NCI-H1092 (cell line): Measurements from ENCODE around the gene CMPK1.
"Not testable (repeated sequence)": the region's sequence is repeated elsewhere in the genome, so short reads cannot be mapped to it uniquely, and the experiment has no call there.

Source experiments
- DNase-seq: peaks from one replicate; lab custom pipeline; 2025; lab: John Stamatoyannopoulos, UW

Gene CMPK1, protein sequence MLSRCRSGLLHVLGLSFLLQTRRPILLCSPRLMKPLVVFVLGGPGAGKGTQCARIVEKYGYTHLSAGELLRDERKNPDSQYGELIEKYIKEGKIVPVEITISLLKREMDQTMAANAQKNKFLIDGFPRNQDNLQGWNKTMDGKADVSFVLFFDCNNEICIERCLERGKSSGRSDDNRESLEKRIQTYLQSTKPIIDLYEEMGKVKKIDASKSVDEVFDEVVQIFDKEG

DNA sequence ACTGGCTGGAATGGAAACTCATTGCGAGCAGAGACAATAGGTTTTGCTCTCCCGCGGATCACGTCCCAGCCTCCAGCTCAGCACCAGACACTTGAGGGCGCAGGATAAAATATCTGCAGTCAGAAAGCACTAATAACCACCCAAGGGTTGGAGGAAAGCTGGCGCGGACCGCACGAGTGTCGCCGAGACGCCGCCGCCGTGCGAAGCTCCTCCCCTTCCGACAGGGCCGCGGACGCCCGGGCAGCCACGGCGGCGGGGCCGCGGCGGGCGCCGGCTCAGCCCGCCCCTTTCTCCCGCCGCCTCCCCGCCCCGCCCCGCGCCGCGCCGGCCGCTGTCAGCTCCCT lies at the start of gene CMPK1:
Gene CMPK1, plus strand, starts transcription at position 213 of the 344 bp plus-strand sequence. CDS start 156 bp downstream, outside the sequence.
- DNase-seq: peak; percentile 52

- not testable (repeated sequence) for DNase-seq
Measured at GRCh38 chr1:47288116-47288515, 45.5 kb upstream of the CMPK1 start.

DNA sequence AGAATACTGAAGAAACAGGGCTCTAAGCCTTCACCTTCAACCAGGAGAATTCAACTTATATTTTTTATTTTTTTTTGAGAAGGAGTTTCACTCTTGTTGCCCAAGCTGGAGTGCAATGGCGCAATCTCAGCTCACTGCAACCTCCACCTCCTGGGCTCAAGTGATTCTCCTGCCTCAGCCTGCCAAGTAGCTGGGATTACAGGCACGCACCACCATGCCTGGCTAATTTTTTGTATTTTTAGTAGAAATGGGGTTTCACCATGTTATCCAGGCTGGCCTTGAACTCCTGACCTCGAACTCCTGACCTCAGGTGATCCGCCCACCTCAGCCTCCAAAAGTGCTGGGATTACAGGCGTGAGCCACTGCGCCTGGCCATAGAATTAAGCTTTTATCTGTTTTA lies 38.7 kb upstream of the CMPK1 start:
- not testable (repeated sequence) for DNase-seq

DNA sequence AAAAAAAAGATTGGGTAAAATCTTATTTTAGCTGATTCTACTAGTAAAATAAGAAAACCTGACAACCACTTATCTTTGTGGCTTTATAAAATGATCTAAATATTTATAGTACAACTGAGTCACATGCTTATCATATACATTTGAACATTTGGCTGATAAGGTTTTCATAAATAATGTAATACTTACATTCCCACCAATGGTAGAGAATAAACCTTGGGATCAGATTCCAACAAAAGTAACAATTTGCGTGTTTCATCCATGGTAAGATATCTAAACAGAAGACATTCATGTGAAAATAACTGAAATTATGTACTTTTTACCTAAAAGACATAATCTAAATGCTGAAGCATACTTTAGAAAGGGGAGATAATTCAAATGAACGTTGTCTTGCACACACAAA lies 38.0 kb upstream of the CMPK1 start:
- DNase-seq: no peak

DNA sequence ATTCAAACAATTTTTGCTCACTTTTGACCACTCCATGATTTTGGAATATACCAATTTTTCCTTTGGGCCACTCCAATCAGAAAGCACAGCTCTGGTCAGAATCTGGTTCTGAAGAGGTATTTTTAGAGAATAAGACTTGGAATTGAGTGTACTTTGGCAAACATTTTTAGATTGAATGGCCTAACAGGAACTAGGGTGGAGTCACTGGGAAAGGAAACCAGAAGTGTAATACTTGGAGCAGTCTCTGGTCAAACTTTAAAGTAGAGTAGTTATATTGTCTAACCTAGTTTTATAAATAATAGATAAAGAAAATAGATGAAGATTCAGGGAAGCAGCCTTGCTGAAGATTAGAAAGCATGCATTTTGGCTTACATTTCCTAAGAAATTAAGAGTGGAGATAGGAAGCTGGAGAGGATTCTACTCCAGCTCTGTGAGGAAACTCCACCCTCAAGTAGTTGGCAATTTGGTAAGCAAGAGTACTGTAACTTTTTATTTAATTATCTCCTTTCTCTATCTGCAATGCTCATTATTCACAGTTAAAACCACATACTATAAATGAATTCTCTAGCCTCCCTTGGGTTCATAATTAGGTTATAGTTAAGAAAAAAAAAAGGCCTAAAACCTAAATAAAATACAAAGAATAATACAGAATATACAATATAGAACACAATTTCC lies 35.4 kb upstream of the CMPK1 start:
- DNase-seq: no peak

- no peak for DNase-seq
Measured at GRCh38 chr1:47302472-47302871, 31.1 kb upstream of the CMPK1 start.

- no peak for DNase-seq
Measured at GRCh38 chr1:47309427-47309826, 24.2 kb upstream of the CMPK1 start.

DNA sequence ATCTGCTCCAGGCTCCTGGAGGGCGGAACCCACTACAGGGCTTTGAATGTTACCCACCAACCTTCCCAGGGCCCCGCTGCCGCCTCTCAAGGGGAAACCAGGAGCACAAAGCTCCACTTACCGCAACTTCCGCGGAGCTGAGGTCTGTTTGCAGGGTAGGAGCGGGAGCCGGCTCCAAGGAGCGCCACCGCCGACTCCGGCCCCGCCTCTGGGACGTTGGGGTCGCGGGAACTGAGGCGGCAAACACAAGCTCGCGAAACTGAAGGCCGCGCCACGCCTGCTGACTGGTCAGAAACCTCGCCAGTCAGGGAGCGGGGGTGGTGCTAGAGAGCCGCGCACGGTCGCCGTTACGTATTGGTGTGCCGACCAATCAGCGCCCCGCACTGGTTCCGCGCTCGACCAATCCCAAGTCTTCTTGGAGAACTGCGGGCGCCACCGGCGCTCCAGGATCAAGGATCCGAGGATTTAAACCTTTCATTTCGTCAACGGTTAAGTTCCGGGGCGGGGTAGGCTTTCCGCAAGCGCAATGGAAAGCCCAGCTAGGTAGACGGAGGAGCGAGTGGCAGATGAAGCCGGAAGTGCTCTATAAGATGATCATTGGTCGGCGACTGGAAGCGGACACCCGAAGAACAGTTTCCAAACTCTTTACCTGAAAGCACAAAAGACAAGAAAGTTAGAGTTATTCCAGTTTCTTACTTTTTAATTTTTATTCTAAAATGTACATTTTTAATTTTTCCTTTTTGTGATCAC lies 19.5 kb upstream of the CMPK1 start, which contains the start of gene STIL:
Gene STIL, minus strand, starts transcription at position 233 of the 750 bp plus-strand sequence. CDS start 3,828 bp downstream, outside the sequence.
- peak; percentile 97 for DNase-seq

GRCh38 chr1:47317841-47318240 lies 15.7 kb upstream of the CMPK1 start:
- no peak for DNase-seq

- DNase-seq: not testable (repeated sequence)
Measured at GRCh38 chr1:47319968-47320367, 13.6 kb upstream of the CMPK1 start.

GRCh38 chr1:47323599-47324031 lies 10.0 kb upstream of the CMPK1 start:
- DNase-seq: no peak

- DNase-seq: no peak
Measured at GRCh38 chr1:47324682-47325081, 8.9 kb upstream of the CMPK1 start.

- no peak for DNase-seq
Measured at GRCh38 chr1:47325528-47325927, 8.1 kb upstream of the CMPK1 start.

DNA sequence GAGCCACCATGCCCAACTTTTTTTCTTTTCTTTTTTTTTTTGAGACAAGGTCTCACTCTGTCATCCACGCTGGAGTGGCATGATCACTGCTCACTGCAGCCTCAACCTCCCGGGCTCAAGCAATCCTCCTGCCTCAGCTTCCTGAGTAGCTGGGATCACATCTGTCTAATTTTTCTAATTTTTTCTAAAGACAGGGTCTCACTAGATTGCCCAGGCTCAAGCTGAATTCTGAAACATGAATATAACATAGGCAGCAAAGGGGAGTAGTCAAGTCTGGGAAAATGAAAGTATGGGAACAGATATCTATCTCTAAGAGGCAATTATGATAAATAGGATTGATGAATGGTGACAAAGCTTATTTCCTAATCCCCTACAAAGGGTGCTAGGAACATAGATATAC lies 7.3 kb upstream of the CMPK1 start:
- no peak for DNase-seq

- no peak for DNase-seq
Measured at GRCh38 chr1:47328992-47329391, 4.6 kb upstream of the CMPK1 start.

DNA sequence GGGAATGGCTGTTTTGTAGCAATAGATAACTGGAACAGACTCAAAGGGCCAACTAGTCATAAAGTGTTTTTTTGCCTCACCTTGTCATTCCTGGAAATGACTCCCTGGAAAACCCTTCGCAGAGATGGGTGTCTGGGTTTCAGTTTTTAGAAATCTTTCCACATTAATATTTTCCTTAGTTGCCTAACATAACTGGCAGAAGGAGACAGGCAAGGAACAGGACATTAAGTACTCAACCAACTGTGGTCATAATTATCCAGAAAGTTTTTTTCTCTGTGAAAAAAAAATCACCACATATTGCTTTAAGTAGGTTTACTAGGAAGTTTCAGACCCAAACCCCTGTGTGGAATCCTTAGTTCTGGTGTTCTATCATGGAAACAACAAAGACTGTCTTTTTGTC lies 3.4 kb upstream of the CMPK1 start:
- no peak for DNase-seq

- DNase-seq: no peak
Measured at GRCh38 chr1:47331875-47332274, 1.7 kb upstream of the CMPK1 start.

GRCh38 chr1:47332779-47333577 lies 612 bp upstream of the CMPK1 start:
- DNase-seq: no peak

DNA sequence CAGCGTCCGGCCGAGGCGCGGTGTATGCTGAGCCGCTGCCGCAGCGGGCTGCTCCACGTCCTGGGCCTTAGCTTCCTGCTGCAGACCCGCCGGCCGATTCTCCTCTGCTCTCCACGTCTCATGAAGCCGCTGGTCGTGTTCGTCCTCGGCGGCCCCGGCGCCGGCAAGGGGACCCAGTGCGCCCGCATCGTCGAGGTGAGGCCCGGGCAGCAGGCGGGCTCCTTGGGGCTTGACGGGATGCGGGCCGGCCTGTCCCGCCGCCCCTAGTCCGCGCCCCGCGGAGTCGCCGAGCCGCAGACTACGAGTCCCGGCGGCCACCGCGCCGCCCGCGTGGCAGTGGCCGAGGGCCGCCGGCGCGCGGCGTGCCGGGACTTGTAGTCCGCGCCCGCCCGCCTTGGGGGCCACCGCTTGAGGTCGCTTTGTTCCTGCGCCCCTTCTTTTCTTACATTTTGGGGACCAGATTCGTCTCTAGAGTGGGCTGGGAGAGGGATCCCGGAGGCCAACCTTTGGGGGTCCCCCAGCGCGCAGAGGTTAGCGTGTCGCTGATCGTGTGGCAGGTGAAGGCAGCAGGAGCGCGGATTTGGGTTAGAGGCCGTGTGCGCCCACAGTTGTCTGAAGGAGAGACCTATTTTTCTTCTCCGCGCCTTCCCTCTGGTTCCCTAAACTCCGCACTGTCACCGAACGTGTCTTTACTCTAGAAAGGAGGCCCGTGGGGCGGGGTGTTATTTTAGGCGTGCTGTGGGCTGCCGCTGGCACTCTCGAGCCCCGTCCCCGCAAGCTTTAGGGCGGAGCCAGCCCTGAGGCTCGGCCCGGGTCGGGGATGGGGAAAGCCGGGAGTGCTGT lies 553 bp downstream of the CMPK1 start:
- DNase-seq: peak; percentile 35

- DNase-seq: no peak
Measured at GRCh38 chr1:47334765-47335435, 1.3 kb downstream of the CMPK1 start.

DNA sequence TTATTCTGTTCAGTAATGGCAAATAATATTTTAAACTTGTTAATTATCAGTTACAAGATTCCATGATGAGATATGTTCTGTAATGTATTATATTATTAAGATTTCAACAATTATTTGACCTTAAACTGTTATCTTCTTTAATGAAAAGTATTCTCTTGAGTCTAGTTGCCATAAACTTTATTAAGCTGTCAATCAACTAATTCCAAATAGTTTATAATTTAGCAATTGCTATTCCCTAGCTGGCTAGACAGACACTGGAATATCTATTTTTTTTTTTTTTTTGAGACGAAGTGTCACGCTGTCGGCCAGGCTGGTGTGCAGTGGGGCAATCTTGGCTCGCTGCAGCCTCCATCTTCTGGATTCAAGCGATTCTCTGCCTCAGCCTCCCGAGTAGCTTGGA lies 3.8 kb downstream of the CMPK1 start:
- DNase-seq: no peak
